Measurements from ENCODE around the gene METTL17. TPM values are rescaled to one million over a fixed set of nuclear protein-coding genes. Genes with fewer than 3 reads are reported as not detected.
A peak's percentile ranks its signal among the peaks of the same experiment; 100 is the strongest.

The METTL17 gene
- total and polyA plus RNA-seq, 2 of the 8 experiments (the other 6 are each of a cell fraction or from before 2014, with no cell fraction given) = 73.8 to 138 TPM

DNA sequence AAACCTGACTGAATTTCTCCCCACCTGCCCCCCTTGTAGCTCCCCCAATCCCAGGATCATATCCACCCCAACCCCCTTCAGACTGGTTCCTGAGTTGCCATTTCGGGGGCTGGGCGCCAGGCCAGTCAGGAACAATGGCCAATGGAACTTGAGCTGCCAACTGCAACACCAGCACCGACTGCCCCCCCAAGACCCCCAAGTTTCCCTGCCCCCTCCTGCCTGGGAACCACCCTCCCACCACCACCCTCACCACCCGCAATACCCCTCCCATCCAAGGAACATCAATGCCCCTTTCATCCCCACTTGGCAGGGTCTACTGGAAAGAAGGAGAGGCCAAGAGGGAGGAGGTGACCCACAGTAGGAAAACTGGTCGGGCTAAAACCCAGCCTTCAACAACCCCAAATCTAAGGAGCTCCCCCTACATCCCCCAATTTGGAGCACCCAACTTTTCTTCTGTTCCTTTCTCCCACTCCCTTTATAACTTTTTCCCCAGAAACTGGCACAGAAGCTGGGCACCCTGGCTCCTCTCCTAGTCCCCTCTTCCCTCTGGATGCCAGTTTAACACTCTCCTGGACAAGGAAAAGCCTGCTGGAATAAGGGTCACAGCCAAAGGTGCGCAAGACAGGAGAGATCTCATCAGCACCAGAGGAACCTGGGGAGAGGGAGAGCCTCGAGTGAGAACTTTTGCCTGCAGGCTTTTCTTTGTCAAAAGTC is 36.7 kb downstream of the METTL17 start:
- DNase-seq (ENCODE audit: low read depth in 1 of 2, low spot score in 2 of 2) (no peak), FAIRE-seq (no peak)
- H2AK5ac ChIP-seq (ENCODE audit: low read depth, low read length) = no peak overlapping the region; the same call in 1 of the 2 replicates
- H3K18ac ChIP-seq (ENCODE audit: extremely low read depth, low read length) = peak overlapping the region; percentile 93; the same call in 1 of the 2 replicates
- H3K79me2 ChIP-seq (ENCODE audit: control insufficient read depth in 1 of 2, insufficient read depth in 2 of 2, low read length in 2 of 2) = no peaks in the 10 kb centered on the region
- no peaks in the 10 kb centered on the region for H4K20me1 ChIP-seq (replicated peaks in 1 of 2; ENCODE audit: control insufficient read depth in 1 of 2, insufficient read depth in 2 of 2, low read length in 2 of 2)
- H2BK120ac ChIP-seq (replicated peaks; ENCODE audit: low read depth, low read length) = peak overlapping the region; percentile 1
- H3K14ac ChIP-seq (ENCODE audit: insufficient read length) = no peak overlapping the region
- peaks cover 17% of the 10 kb centered on the region for H3K23me2 ChIP-seq (ENCODE audit: low read depth, low read length)
- no peak overlapping the region for H4K8ac ChIP-seq (ENCODE audit: extremely low read depth, insufficient read depth, low read length)
- no peak overlapping the region for H4K5ac ChIP-seq (ENCODE audit: insufficient read length, low read depth, low read length)
- no peak overlapping the region for H3K27ac ChIP-seq (ENCODE audit: low read depth, low read length)
- H2BK12ac ChIP-seq (ENCODE audit: low read depth, low read length) = peak overlapping the region; percentile 98
- H2BK20ac ChIP-seq (ENCODE audit: low read length) = peak overlapping the region; percentile 84; the same call in 1 of the 2 replicates
- H3K56ac ChIP-seq (replicated peaks; ENCODE audit: insufficient read length, low read depth, low read length) = no peak overlapping the region
- H3K36me3 ChIP-seq (ENCODE audit: control insufficient read depth in 2 of 4, insufficient read depth in 4 of 4, low read length in 3 of 4) = 0 out of 8 replicates have a peak, but pooled peaks cover 0 to 1% (median 0%) of the 10 kb centered on the region in 4 experiments
- TF ChIP-seq BCL11A (IDR thresholded peaks at IDR 0.05; ENCODE audit: low read depth in 2 of 2, low read length in 2 of 2) (no peak), RBBP5 (IDR thresholded peaks at IDR 0.05; ENCODE audit: borderline replicate concordance, low read depth, low read length) (0 out of 2 replicates have a peak, but pooled peaks have one; percentile 14)
- ChIA-PET CTCF (ENCODE audit: partially characterized antibody) (interaction anchor here (0.7 to 2.6 kb wide), 14 partner anchors 9 to 1811 kb away, joined by 3 to 18 read pairs (median 4); partner anchors contain the start of genes ARHGEF40 and TMEM253), POLR2A (ENCODE audit: partially characterized antibody) (interaction anchor here (1.0 to 2.3 kb wide), 16 partner anchors 8 to 74 kb away, joined by 3 to 10 read pairs (median 4); partner anchors contain the start of gene RNASE13)
- peak overlapping the region; percentile 44 to 92 (median 56); a peak in 6 of 8 replicates for H3K4me3 ChIP-seq (ENCODE audit: extremely low read depth in 1 of 4, insufficient read depth in 2 of 4, low read depth in 3 of 4, low read length in 4 of 4)
- H2AFZ ChIP-seq (ENCODE audit: low read length) = no peak overlapping the region
- peak overlapping the region; percentile 93 for H2BK5ac ChIP-seq (ENCODE audit: low read depth, low read length)
- H3K9me3 ChIP-seq (ENCODE audit: insufficient read depth in 2 of 2, low read depth in 1 of 2, low read length in 1 of 2) = no peaks in the 10 kb centered on the region
- peaks cover 2 to 25% (median 22%) of the 10 kb centered on the region in 4 experiments; a peak in 6 of 7 replicates for H3K27me3 ChIP-seq (replicated peaks in 1 of 4; ENCODE audit: control insufficient read depth in 3 of 4, extremely low read depth in 1 of 4, insufficient read depth in 3 of 4, low read length in 3 of 4)
- H2BK15ac ChIP-seq (ENCODE audit: low read length) = peak overlapping the region; percentile 26; the same call in 1 of the 2 replicates
- H3K23ac ChIP-seq (ENCODE audit: insufficient read length) = no peak overlapping the region
- 0 out of 7 replicates have a peak overlapping the region, but pooled peaks of 1 of the 4 experiments have one; percentile 50 for H3K9ac ChIP-seq (replicated peaks in 1 of 4; ENCODE audit: extremely low read depth in 1 of 4, low read depth in 3 of 4, low read length in 3 of 4)
- WGBS, 2 experiments (ENCODE audit: extremely low coverage in 1 of 2, insufficient coverage in 1 of 2, insufficient read length in 1 of 2, insufficient replicate concordance in 2 of 2, low coverage in 1 of 2, low lambda C conversion rate in 2 of 2, missing lambda C conversion rate in 1 of 2) = 59% methylated on average over 4 of the region's 7 CpGs; no CpG with 5 or more reads in 1 of the 2 experiments
- no peaks in the 10 kb centered on the region for H3K79me1 ChIP-seq (ENCODE audit: low read depth, low read length)
- H3K4me2 ChIP-seq (ENCODE audit: insufficient read depth in 1 of 2, low read depth in 2 of 2, low read length in 2 of 2) = peak overlapping the region; percentile 93 to 94
- peaks cover 4 to 22% (median 14%) of the 10 kb centered on the region in 4 experiments; a peak in 6 of 7 replicates for H3K4me1 ChIP-seq (replicated peaks in 1 of 4; ENCODE audit: control insufficient read depth in 3 of 4, insufficient read depth in 4 of 4, low read length in 3 of 4)
- H3K4ac ChIP-seq (replicated peaks; ENCODE audit: insufficient read length, low read depth, low read length) = no peak overlapping the region
- H4K91ac ChIP-seq (replicated peaks; ENCODE audit: insufficient read length, low read length) = peak overlapping the region; percentile 56
